PC-9 (cell line): Measurements from ENCODE around the gene UBE2O. TPM values are rescaled to one million over a fixed set of nuclear protein-coding genes. Genes with fewer than 3 reads are reported as not detected.
A peak's percentile ranks its signal among the peaks of the same experiment; 100 is the strongest.

Experiments used
- BruUV-seq: library from RNA; stranded (reverse); fragments of 400-500 nt; replicated peaks from 2 replicates; lab custom pipeline; 2021; lab: Mats Ljungman, UMichigan
- CTCF ChIA-PET: fragments of 300-600 bp; sonication (Branson Sonifier 250); formaldehyde crosslinking; loops from one replicate; lab custom pipeline; 2022; ENCODE audit warnings: antibody characterized with exemption; lab: Charles Lee
- POLR2A ChIA-PET: fragments of 300-600 bp; sonication (Branson Sonifier 250); formaldehyde crosslinking; loops from one replicate; lab custom pipeline; 2022; ENCODE audit warnings: antibody characterized with exemption; ENCODE audit not compliant: unreplicated experiment; lab: Charles Lee
- DNase-seq, 2 experiments: peaks; one replicate each; pipeline versions ENCODE4 v3.0.0 to v3.0.0-alpha.2; 2015 to 2022; ENCODE audit warnings: mixed read lengths in 1 of 2
- H2AFZ ChIP-seq: fragments of 200-600 bp; sonication (generic); 2 replicates; pipeline ENCODE4 v1.8.1; 2017; ENCODE audit warnings: antibody characterized with exemption
- H3F3A ChIP-seq: fragments of 200-600 bp; sonication (generic); 2 replicates; pipeline ENCODE4 v1.8.1; 2017; ENCODE audit warnings: antibody characterized with exemption, mild to moderate bottlenecking, low read depth; ENCODE audit not compliant: insufficient read depth
- H3K27ac ChIP-seq: fragments of 200-600 bp; sonication (generic); 2 replicates; pipeline ENCODE4 v1.6.1; 2016; ENCODE audit warnings: mixed run types
- H3K27me3 ChIP-seq: fragments of 200-600 bp; sonication (generic); 2 replicates; pipeline ENCODE4 v1.6.1; 2016; ENCODE audit warnings: low read depth, mixed run types; ENCODE audit not compliant: insufficient read depth
- H3K36me3 ChIP-seq: fragments of 200-600 bp; sonication (generic); 2 replicates; pipeline ENCODE4 v1.6.1; 2016; ENCODE audit warnings: low read depth, mixed run types
- H3K4me1 ChIP-seq: fragments of 200-600 bp; sonication (generic); replicated peaks from 2 replicates; pipeline ENCODE4 v1.6.1; 2016; ENCODE audit warnings: mixed run types; ENCODE audit not compliant: insufficient read depth
- H3K4me2 ChIP-seq: fragments of 200-600 bp; sonication (generic); 2 replicates; pipeline ENCODE4 v1.6.1; 2017; ENCODE audit warnings: mixed run types
- H3K4me3 ChIP-seq: fragments of 200-600 bp; sonication (generic); 2 replicates; pipeline ENCODE4 v1.6.1; 2016; ENCODE audit warnings: mixed run types
- H3K79me2 ChIP-seq: fragments of 200-600 bp; sonication (generic); 2 replicates; pipeline ENCODE4 v1.6.1; 2017; ENCODE audit warnings: low read depth, mixed run types
- H3K9me2 ChIP-seq: fragments of 200-600 bp; sonication (generic); 2 replicates; pipeline ENCODE4 v1.8.1; 2017; ENCODE audit warnings: mild to moderate bottlenecking; ENCODE audit not compliant: insufficient read depth
- H3K9me3 ChIP-seq: fragments of 200-600 bp; sonication (generic); 2 replicates; pipeline ENCODE4 v1.8.1; 2016; ENCODE audit warnings: low read depth; ENCODE audit not compliant: insufficient read depth
- H4K20me1 ChIP-seq: fragments of 200-600 bp; sonication (generic); 2 replicates; pipeline ENCODE4 v1.8.1; 2017; ENCODE audit not compliant: insufficient read depth
- CTCF ChIP-seq: fragments of 200-600 bp; sonication (generic); conservative IDR thresholded peaks from 2 replicates; pipeline ENCODE4 v1.6.1; 2017; ENCODE audit warnings: mixed run types, antibody characterized with exemption, mild to moderate bottlenecking, moderate library complexity
- EZH2 ChIP-seq: fragments of 200-600 bp; sonication (generic); IDR thresholded peaks from 2 replicates; pipeline ENCODE4 v1.8.0; 2017; ENCODE audit warnings: antibody characterized with exemption, low read depth
- intact Hi-C: fragments of 100-400 bp; cut with micrococcal nuclease; formaldehyde crosslinking; loops from one replicate; pipeline ENCODE4 v1.10.0; 2022; ENCODE audit not compliant: unreplicated experiment
- total RNA-seq: library from RNA; stranded (reverse); gene quantifications from 2 replicates; pipeline ENCODE4 v1.2.3, GENCODE V29; 2021

UBE2O gene
- total RNA-seq, 1 experiment from 2014 or later, result 28.0 TPM

- H3K36me3 ChIP-seq, result no peaks in the 10 kb centered on the region
- no peaks in the 10 kb centered on the region for H3K4me1 ChIP-seq
- CTCF ChIA-PET, result no interaction called here
- H4K20me1 ChIP-seq, result no peaks in the 10 kb centered on the region; the same call in 1 of the 2 replicates
- H2AFZ ChIP-seq, result no peak overlapping the region
- DNase-seq, result no peak
- TF ChIP-seq EZH2, result no peak
- TF ChIP-seq CTCF, result no peak
- peaks cover 3% of the 10 kb centered on the region; the same call in 1 of the 2 replicates for H3F3A ChIP-seq
- peaks cover 42% of the 10 kb centered on the region for H3K79me2 ChIP-seq
- intact Hi-C loops, result no loop called here
- H3K27ac ChIP-seq, result no peak overlapping the region
- H3K9me2 ChIP-seq, result no peaks in the 10 kb centered on the region
- no peaks in the 10 kb centered on the region for H3K27me3 ChIP-seq
- POLR2A ChIA-PET, result no interaction called here
- H3K4me2 ChIP-seq, result no peak overlapping the region
- no peak overlapping the region for H3K4me3 ChIP-seq
- H3K9me3 ChIP-seq, result no peaks in the 10 kb centered on the region
- BruUV-seq, result no TSS peak
These were observed 19.3 kb downstream of the UBE2O start for GRCh38 chr17:76433693-76434092.

- POLR2A ChIA-PET, result no interaction called here
- Histone ChIP-seq H3K4me2 (no peak overlapping the region), H3K9me2 (no peaks in the 10 kb centered on the region), H3K36me3 (no peaks in the 10 kb centered on the region), H3K4me1 (no peaks in the 10 kb centered on the region), H3K27me3 (no peaks in the 10 kb centered on the region), H3K4me3 (no peak overlapping the region), H3F3A (peaks cover 3% of the 10 kb centered on the region; the same call in 1 of the 2 replicates), H4K20me1 (no peaks in the 10 kb centered on the region; the same call in 1 of the 2 replicates), H3K27ac (no peak overlapping the region), H3K79me2 (peaks cover 35% of the 10 kb centered on the region), H3K9me3 (no peaks in the 10 kb centered on the region), H2AFZ (no peak overlapping the region)
- TF ChIP-seq CTCF, result peak; percentile 64
- TF ChIP-seq EZH2, result no peak
- intact Hi-C loops, result no loop called here
- no peak for DNase-seq
- CTCF ChIA-PET, result no interaction called here
- BruUV-seq, result no TSS peak
These were observed 20.1 kb downstream of the UBE2O start for GRCh38 chr17:76432712-76433336.

GRCh38 chr17:76432004-76432403, 20.9 kb downstream of the UBE2O start:
- no peak for TF ChIP-seq CTCF
- no peak for TF ChIP-seq EZH2
- Histone ChIP-seq H3K4me3 (no peak overlapping the region), H3K27ac (no peak overlapping the region), H4K20me1 (no peaks in the 10 kb centered on the region; the same call in 1 of the 2 replicates), H3K79me2 (peaks cover 29% of the 10 kb centered on the region), H3F3A (peaks cover 3% of the 10 kb centered on the region; the same call in 1 of the 2 replicates), H3K27me3 (no peaks in the 10 kb centered on the region), H2AFZ (no peak overlapping the region), H3K9me2 (no peaks in the 10 kb centered on the region), H3K4me2 (no peak overlapping the region), H3K4me1 (no peaks in the 10 kb centered on the region), H3K9me3 (no peaks in the 10 kb centered on the region), H3K36me3 (no peaks in the 10 kb centered on the region)
- intact Hi-C loops, result no loop called here
- POLR2A ChIA-PET, result no interaction called here
- CTCF ChIA-PET, result interaction anchor here (0.5 kb wide), 1 partner anchor 103 kb away, joined by 6 read pairs; no protein-coding TSS in a partner anchor
- DNase-seq, result no peak
- no TSS peak for BruUV-seq
